CD8-positive, alpha-beta memory T cell (primary cell): ENCODE measurements around the gene MALRD1. TPM values are rescaled to one million over a fixed set of nuclear protein-coding genes. Genes with fewer than 3 reads are reported as not detected.

Experiments used
- CTCF ChIA-PET: fragments of 350-600 bp; sonication (Branson Sonifier 250); formaldehyde crosslinking; loops from one replicate; lab custom pipeline; 2021; ENCODE audit warnings: antibody characterized with exemption; lab: Charles Lee
- POLR2A ChIA-PET: fragments of 350-600 bp; sonication (Branson Sonifier 250); formaldehyde crosslinking; loops from one replicate; lab custom pipeline; 2021; ENCODE audit warnings: antibody characterized with exemption; lab: Charles Lee
- DNase-seq, 5 donors: peaks; one replicate each; pipeline versions ENCODE4 v3.0.0 to v3.0.0-alpha.2; 2020 to 2022; ENCODE audit warnings: mixed read lengths in 1 of 5
- H3K27ac ChIP-seq: one replicate; pipeline ENCODE4 v1.7.0; 2013; ENCODE audit warnings: low read depth, mild to moderate bottlenecking, low read length, moderate library complexity
- H3K27me3 ChIP-seq: 2 replicates; pipeline ENCODE4 v1.7.0; 2013; ENCODE audit warnings: low read length, mild to moderate bottlenecking; ENCODE audit not compliant: insufficient read depth, poor library complexity, severe bottlenecking
- H3K36me3 ChIP-seq: 2 replicates; pipeline ENCODE4 v1.7.0; 2013; ENCODE audit warnings: mild to moderate bottlenecking, low read length, moderate library complexity; ENCODE audit not compliant: insufficient read depth
- H3K4me1 ChIP-seq: 2 replicates; pipeline ENCODE4 v1.7.0; 2013; ENCODE audit warnings: mild to moderate bottlenecking, low read length, moderate library complexity; ENCODE audit not compliant: insufficient read depth
- H3K4me3 ChIP-seq: 2 replicates; pipeline ENCODE4 v1.7.0; 2013; ENCODE audit warnings: mild to moderate bottlenecking, low read length
- H3K9me3 ChIP-seq: 2 replicates; pipeline ENCODE4 v1.7.0; 2013; ENCODE audit warnings: mild to moderate bottlenecking, low read length
- H3K27ac Mint-ChIP-seq, 8 donors: one replicate each; pipeline ENCODE4 v1.8.0; 2020 to 2021; ENCODE audit warnings: mixed read lengths in 8 of 8, mild to moderate bottlenecking in 6 of 8, inconsistent platforms in 3 of 8, moderate library complexity in 3 of 8
- H3K27me3 Mint-ChIP-seq, 2 donors: one replicate each; pipeline ENCODE4 v1.8.0; 2020 to 2021; ENCODE audit warnings: mixed read lengths in 2 of 2, mild to moderate bottlenecking in 1 of 2, moderate library complexity in 1 of 2
- H3K36me3 Mint-ChIP-seq, 3 donors: one replicate each; pipeline ENCODE4 v1.8.0; 2020 to 2021; ENCODE audit warnings: mixed read lengths in 3 of 3, inconsistent platforms in 1 of 3, mild to moderate bottlenecking in 1 of 3
- H3K4me1 Mint-ChIP-seq, 3 donors: one replicate each; pipeline ENCODE4 v1.8.0; 2020 to 2021; ENCODE audit warnings: mixed read lengths in 3 of 3, inconsistent platforms in 1 of 3, mild to moderate bottlenecking in 1 of 3
- H3K4me3 Mint-ChIP-seq, 7 donors: one replicate each; pipeline ENCODE4 v1.8.0; 2020 to 2021; ENCODE audit warnings: mixed read lengths in 7 of 7, mild to moderate bottlenecking in 6 of 7, moderate library complexity in 4 of 7, inconsistent platforms in 2 of 7
- H3K9me3 Mint-ChIP-seq, 5 donors: one replicate each; pipeline ENCODE4 v1.8.0; 2020 to 2022; ENCODE audit warnings: mixed read lengths in 5 of 5, mild to moderate bottlenecking in 3 of 5, moderate library complexity in 2 of 5, inconsistent platforms in 1 of 5
- polyA plus RNA-seq: library from polyadenylated mRNA; unstranded; fragments of 300-500 nt; fragmentation: Illumina TruSeq; gene quantifications from one replicate; pipeline ENCODE4 v1.2.3, GENCODE V29; 2021
- total RNA-seq, 2 experiments: library from RNA; stranded (reverse); gene quantifications; one replicate each; pipeline ENCODE4 v1.2.3, GENCODE V29; 2021

Gene MALRD1
- total and polyA plus RNA-seq, 3 experiments from 2014 or later = not detected

- Mint-ChIP-seq H3K9me3 (peaks cover 0 to 10% (median 3%) of the 10 kb centered on the region in 5 donors), H3K36me3 (no peaks in the 10 kb centered on the region), H3K4me3 (no peak overlapping the region), H3K27ac (no peak overlapping the region), H3K4me1 (no peaks in the 10 kb centered on the region), H3K27me3 (no peaks in the 10 kb centered on the region)
- Histone ChIP-seq H3K9me3 (no peaks in the 10 kb centered on the region), H3K36me3 (no peaks in the 10 kb centered on the region), H3K4me3 (no peak overlapping the region), H3K4me1 (no peaks in the 10 kb centered on the region), H3K27me3 (no peaks in the 10 kb centered on the region), H3K27ac (no peak overlapping the region)
- ChIA-PET CTCF (no interaction called here), POLR2A (no interaction called here)
- no peak for DNase-seq
Measured at GRCh38 chr10:19200211-19200610, 151.6 kb downstream of the MALRD1 start.

GRCh38 chr10:19204246-19204917 lies 155.8 kb downstream of the MALRD1 start:
- H3K4me1 ChIP-seq = no peaks in the 10 kb centered on the region
- H3K27me3 ChIP-seq = no peaks in the 10 kb centered on the region
- Mint-ChIP-seq H3K27me3 (no peaks in the 10 kb centered on the region), H3K36me3 (no peaks in the 10 kb centered on the region), H3K4me3 (no peak overlapping the region), H3K9me3 (peaks cover 0 to 19% (median 9%) of the 10 kb centered on the region in 5 donors), H3K4me1 (no peaks in the 10 kb centered on the region), H3K27ac (no peak overlapping the region)
- no peaks in the 10 kb centered on the region for H3K36me3 ChIP-seq
- DNase-seq = no peak
- no peak overlapping the region for H3K27ac ChIP-seq
- CTCF ChIA-PET = no interaction called here
- POLR2A ChIA-PET = no interaction called here
- no peaks in the 10 kb centered on the region for H3K9me3 ChIP-seq
- H3K4me3 ChIP-seq = no peak overlapping the region

- Histone ChIP-seq H3K4me3 (no peak overlapping the region), H3K36me3 (no peaks in the 10 kb centered on the region), H3K27ac (no peak overlapping the region), H3K4me1 (no peaks in the 10 kb centered on the region), H3K9me3 (no peaks in the 10 kb centered on the region), H3K27me3 (no peaks in the 10 kb centered on the region)
- Mint-ChIP-seq H3K36me3 (no peaks in the 10 kb centered on the region), H3K9me3 (peaks cover 0 to 23% (median 13%) of the 10 kb centered on the region in 5 donors), H3K4me1 (no peaks in the 10 kb centered on the region), H3K27me3 (no peaks in the 10 kb centered on the region), H3K4me3 (no peak overlapping the region), H3K27ac (no peak overlapping the region)
- no peak for DNase-seq
- POLR2A ChIA-PET = no interaction called here
- CTCF ChIA-PET = no interaction called here
Measured at GRCh38 chr10:19209319-19209718, 160.7 kb downstream of the MALRD1 start.

GRCh38 chr10:19212590-19212989 lies 164.0 kb downstream of the MALRD1 start:
- H3K27ac Mint-ChIP-seq = no peak overlapping the region
- ChIA-PET CTCF (no interaction called here), POLR2A (no interaction called here)

GRCh38 chr10:19221216-19221615 lies 172.6 kb downstream of the MALRD1 start:
- peaks cover 3 to 16% (median 14%) of the 10 kb centered on the region in 5 donors for H3K9me3 Mint-ChIP-seq
- H3K27ac ChIP-seq = no peak overlapping the region
- H3K27me3 ChIP-seq = no peaks in the 10 kb centered on the region
- no peak overlapping the region for H3K4me3 ChIP-seq
- POLR2A ChIA-PET = no interaction called here
- no peak overlapping the region for H3K4me3 Mint-ChIP-seq
- no peaks in the 10 kb centered on the region for H3K9me3 ChIP-seq
- no peak overlapping the region for H3K27ac Mint-ChIP-seq
- no peak for DNase-seq
- CTCF ChIA-PET = no interaction called here
- H3K36me3 Mint-ChIP-seq = no peaks in the 10 kb centered on the region
- no peaks in the 10 kb centered on the region for H3K36me3 ChIP-seq
- H3K4me1 Mint-ChIP-seq = no peaks in the 10 kb centered on the region
- H3K4me1 ChIP-seq = no peaks in the 10 kb centered on the region
- H3K27me3 Mint-ChIP-seq = no peaks in the 10 kb centered on the region

More at GRCh38 chr10:19212590-19212989, 164.0 kb downstream of the MALRD1 start:
- peaks cover 5 to 23% (median 17%) of the 10 kb centered on the region in 5 donors for H3K9me3 Mint-ChIP-seq
- no peaks in the 10 kb centered on the region for H3K36me3 ChIP-seq
- no peaks in the 10 kb centered on the region for H3K9me3 ChIP-seq
- no peak for DNase-seq
- H3K27ac ChIP-seq = no peak overlapping the region
- no peaks in the 10 kb centered on the region for H3K4me1 Mint-ChIP-seq
- H3K4me3 Mint-ChIP-seq = no peak overlapping the region
- H3K36me3 Mint-ChIP-seq = no peaks in the 10 kb centered on the region
- no peaks in the 10 kb centered on the region for H3K27me3 ChIP-seq
- H3K27me3 Mint-ChIP-seq = no peaks in the 10 kb centered on the region
- no peak overlapping the region for H3K4me3 ChIP-seq
- H3K4me1 ChIP-seq = no peaks in the 10 kb centered on the region

- no peaks in the 10 kb centered on the region for H3K27me3 ChIP-seq
- no peaks in the 10 kb centered on the region for H3K36me3 ChIP-seq
- Mint-ChIP-seq H3K27ac (no peak overlapping the region), H3K27me3 (no peaks in the 10 kb centered on the region), H3K9me3 (peaks cover 4 to 21% (median 11%) of the 10 kb centered on the region in 5 donors), H3K36me3 (no peaks in the 10 kb centered on the region), H3K4me3 (no peak overlapping the region), H3K4me1 (no peaks in the 10 kb centered on the region)
- H3K27ac ChIP-seq = no peak overlapping the region
- no peak overlapping the region for H3K4me3 ChIP-seq
- POLR2A ChIA-PET = no interaction called here
- H3K4me1 ChIP-seq = no peaks in the 10 kb centered on the region
- CTCF ChIA-PET = no interaction called here
- H3K9me3 ChIP-seq = no peaks in the 10 kb centered on the region
- DNase-seq = no peak
Measured at GRCh38 chr10:19226025-19226424, 177.4 kb downstream of the MALRD1 start.

GRCh38 chr10:19231034-19231433 lies 182.4 kb downstream of the MALRD1 start:
- H3K36me3 ChIP-seq = no peaks in the 10 kb centered on the region
- Mint-ChIP-seq H3K4me1 (no peaks in the 10 kb centered on the region), H3K4me3 (no peak overlapping the region), H3K9me3 (peaks cover 0 to 17% (median 5%) of the 10 kb centered on the region in 5 donors), H3K27me3 (no peaks in the 10 kb centered on the region), H3K36me3 (no peaks in the 10 kb centered on the region), H3K27ac (no peak overlapping the region)
- POLR2A ChIA-PET = no interaction called here
- no peak overlapping the region for H3K27ac ChIP-seq
- H3K9me3 ChIP-seq = no peaks in the 10 kb centered on the region
- H3K4me3 ChIP-seq = no peak overlapping the region
- no peaks in the 10 kb centered on the region for H3K4me1 ChIP-seq
- DNase-seq = no peak
- CTCF ChIA-PET = no interaction called here
- no peaks in the 10 kb centered on the region for H3K27me3 ChIP-seq

GRCh38 chr10:19245889-19246752 lies 197.5 kb downstream of the MALRD1 start:
- no peak for DNase-seq
- Mint-ChIP-seq H3K36me3 (no peaks in the 10 kb centered on the region), H3K4me3 (no peak overlapping the region), H3K27me3 (no peaks in the 10 kb centered on the region), H3K27ac (no peak overlapping the region), H3K4me1 (no peaks in the 10 kb centered on the region), H3K9me3 (peaks cover 0 to 30% (median 10%) of the 10 kb centered on the region in 5 donors)
- POLR2A ChIA-PET = no interaction called here
- no peaks in the 10 kb centered on the region for H3K4me1 ChIP-seq
- no peaks in the 10 kb centered on the region for H3K27me3 ChIP-seq
- H3K9me3 ChIP-seq = no peaks in the 10 kb centered on the region
- no peak overlapping the region for H3K27ac ChIP-seq
- H3K36me3 ChIP-seq = no peaks in the 10 kb centered on the region
- no peak overlapping the region for H3K4me3 ChIP-seq
- CTCF ChIA-PET = no interaction called here
